Eye (tissue), 1 donor: ENCODE data around the gene GMPS.
"Not testable (repeated sequence)": the region's sequence is repeated elsewhere in the genome, so short reads cannot be mapped to it uniquely, and the experiment has no call there.

Experiments used
- DNase-seq: peaks from one replicate; pipeline ENCODE4 v3.0.0-alpha.2; 2015

GMPS gene

DNA sequence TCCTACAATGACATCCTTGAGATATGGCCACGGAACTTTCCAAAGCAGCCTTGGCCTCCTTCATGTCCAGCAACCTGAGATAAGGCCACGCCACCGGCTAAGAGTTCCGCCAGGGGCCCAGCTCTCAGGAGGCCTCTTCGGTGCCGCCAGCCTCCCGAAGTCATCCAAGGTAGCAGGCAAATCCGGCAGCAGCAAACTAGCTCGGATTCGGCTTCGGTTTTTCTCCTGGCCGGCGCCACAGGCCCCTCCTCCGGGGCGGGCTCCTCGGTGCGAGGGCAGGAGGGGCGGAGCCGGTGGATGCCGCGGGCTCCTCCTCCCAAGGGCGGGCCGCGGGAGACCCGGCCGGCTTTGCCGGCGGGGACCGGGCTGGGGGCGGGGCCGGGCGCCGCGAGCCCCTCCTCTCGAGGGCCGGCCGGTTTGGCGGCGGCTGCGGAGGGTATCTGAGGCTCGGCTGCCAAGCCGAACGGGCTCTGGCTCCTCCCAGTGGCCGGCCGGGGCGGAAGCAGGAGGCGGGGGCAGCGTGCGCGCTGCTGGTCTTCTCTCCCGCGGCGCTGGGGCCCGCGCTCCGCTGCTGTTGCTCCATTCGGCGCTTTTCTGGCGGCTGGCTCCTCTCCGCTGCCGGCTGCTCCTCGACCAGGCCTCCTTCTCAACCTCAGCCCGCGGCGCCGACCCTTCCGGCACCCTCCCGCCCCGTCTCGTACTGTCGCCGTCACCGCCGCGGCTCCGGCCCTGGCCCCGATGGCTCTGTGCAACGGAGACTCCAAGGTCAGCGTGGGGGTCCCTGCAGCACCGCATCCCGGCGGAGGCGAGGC lies at the start of gene GMPS:
GMPS (plus strand) TSS at position 518 of the 812 bp plus-strand sequence; CDS start at position 739, 221 bp downstream.
- peak; percentile 97 for DNase-seq

- DNase-seq = not testable (repeated sequence)
Measured at GRCh38 chr3:155828490-155829098, 41.9 kb upstream of the GMPS start.

DNA sequence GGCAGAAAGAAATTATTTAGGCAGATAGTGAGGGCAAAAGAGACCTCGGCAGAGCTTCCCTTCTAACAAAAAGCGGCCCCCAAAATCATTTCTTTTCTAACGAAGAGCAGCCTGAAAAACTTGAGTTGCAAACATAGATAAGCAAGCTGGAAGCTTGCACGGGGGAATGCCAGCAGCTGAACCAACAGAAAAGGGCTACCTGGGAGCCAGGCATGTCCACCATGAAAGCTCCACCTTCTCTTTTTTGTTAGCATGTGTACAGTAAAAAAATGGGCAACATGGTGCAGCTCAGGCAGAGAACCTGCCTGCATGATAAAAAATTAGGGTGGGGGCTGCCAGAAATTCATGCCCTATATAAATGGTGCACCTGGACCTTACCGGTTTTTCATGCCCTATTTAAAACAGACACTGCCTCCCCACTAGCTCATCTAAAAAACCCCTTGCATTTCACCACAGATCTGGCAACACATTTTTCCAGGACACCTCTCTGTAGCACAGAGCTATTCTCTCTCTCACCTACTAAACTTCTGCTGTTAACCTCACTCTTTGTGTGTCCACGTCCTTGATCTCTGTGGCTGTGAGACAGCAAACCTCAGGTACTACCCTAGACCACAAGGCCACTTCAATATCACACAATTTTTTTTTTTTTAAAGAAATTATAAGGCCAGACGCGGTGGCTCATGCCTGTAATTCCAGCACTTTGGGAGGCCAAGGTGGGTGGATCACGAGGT lies 34.9 kb upstream of the GMPS start:
- no peak for DNase-seq

DNA sequence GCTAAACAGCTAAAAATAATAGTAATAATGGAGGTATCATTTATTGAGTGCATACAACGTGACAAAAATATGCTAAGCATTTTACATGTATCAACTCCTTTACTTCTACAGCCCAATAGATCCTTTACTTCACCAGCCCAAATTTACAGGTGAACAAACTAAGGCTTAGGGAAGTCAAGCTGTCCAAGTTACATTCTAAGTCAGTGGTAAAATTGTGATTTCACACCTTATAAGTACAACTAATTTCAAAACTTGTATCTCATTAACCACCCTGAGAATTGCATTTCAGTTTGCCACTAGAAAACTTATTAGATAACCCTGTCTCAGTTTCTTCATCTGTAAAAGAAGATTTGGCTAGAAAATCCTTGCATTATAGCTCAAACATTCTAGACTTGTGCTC lies 26.9 kb upstream of the GMPS start:
- no peak for DNase-seq

DNA sequence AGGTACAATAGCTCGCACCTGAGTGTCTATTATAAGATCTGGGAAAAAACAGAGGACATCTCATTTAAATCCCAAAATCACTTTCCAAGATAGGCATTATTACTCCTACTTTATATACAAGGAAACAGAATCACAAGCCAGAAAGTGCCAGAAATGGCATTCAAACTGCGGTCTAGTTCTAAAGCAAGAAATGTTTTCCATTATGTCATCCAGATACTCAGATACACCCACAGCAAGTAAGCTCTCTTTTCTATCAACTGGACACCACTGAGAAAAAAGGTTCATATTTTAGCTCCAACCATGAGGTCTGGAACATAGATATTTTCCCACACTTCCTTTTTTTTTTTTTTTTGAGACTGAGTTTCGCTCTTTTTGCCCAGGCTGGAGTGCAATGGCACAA lies 24.3 kb upstream of the GMPS start:
- no peak for DNase-seq

DNA sequence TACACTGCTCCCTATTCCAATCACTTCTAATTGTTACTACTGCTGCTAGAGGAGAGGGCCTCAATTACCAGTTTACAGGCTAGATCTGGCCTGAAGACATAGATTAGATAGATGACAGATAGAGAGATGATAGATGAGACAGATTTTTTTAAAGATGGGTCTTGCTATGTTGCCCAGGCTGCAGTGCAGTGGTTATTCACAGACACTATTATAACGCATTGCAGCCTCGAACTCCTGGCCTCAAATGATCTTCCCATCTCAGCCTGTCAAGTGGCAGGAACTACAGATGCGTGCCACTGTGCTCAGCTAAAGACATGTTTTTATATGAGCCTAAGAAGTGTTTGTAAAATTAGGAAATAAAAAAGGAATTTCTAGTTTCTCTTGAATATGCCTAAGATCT lies 22.5 kb upstream of the GMPS start:
- DNase-seq = no peak

GRCh38 chr3:155849404-155849803 lies 21.0 kb upstream of the GMPS start:
- DNase-seq = not testable (repeated sequence)

GRCh38 chr3:155852341-155852740 lies 18.1 kb upstream of the GMPS start:
- DNase-seq = no peak

GRCh38 chr3:155853214-155854140 lies 17.0 kb upstream of the GMPS start:
- DNase-seq = no peak

GRCh38 chr3:155854141-155854940 lies 16.1 kb upstream of the GMPS start, which contains the start of gene SLC33A1:
TSS of gene SLC33A1 (minus strand) at chr3:155854427. CDS start at chr3:155853997, 430 bp downstream.
- peak; percentile 100 for DNase-seq

GRCh38 chr3:155859859-155860258 lies 10.6 kb upstream of the GMPS start:
- no peak for DNase-seq

GRCh38 chr3:155860424-155860823 lies 10.0 kb upstream of the GMPS start:
- DNase-seq = not testable (repeated sequence)

DNA sequence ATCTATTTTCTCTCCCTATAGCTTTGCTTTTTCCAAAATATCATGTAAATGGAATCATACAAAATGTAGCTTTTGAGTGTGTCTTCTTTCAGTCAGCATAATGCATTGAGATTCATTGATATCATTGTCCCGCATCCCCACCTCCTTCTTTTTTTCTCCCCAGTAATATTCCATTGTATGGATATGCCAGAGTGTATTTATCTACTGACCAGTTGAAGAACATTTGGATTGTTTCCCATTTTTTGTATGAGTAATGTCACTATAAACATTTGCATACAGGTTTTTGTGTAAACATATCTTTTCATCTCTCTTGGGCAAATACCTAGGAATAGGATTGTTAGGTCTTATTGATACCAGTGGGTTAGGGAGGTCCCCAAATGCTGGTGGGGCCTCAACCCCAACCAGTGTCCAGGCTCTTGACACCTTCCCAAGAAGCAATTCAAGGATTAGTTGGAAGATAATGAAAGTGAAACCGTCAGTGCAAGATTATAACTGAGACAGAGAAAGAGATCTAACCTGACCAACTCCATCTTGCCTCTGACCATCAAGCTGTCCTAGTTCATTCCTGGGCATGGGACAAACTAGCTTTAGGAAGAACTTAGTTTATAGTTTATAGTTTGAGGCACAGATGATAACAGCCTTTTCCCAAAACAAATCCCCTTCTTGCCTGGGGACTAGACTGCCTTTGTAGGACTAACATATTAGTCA lies 8.8 kb upstream of the GMPS start:
- DNase-seq = no peak

GRCh38 chr3:155862290-155862982 lies 8.0 kb upstream of the GMPS start:
- DNase-seq = not testable (repeated sequence)

GRCh38 chr3:155863072-155863784 lies 7.2 kb upstream of the GMPS start:
- DNase-seq = no peak

DNA sequence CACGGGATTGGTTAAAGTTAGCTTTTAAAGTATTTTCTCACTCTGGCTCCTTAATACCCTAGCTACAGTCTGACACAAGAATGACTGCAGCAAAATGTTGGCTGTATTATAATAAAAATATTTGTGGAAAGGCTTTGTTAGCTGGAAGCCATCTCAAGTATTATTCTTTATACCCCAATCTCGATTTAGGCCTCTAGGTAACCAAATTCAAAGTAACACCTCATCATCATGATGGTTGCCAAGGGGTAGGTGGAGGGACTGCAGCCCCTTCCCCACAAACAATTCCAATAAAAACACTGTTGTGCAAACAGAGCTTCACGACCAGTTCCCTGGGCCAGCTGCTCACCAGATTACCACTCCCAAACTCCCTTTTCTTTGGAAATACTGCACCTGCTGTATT lies 759 bp upstream of the GMPS start:
- DNase-seq = no peak

DNA sequence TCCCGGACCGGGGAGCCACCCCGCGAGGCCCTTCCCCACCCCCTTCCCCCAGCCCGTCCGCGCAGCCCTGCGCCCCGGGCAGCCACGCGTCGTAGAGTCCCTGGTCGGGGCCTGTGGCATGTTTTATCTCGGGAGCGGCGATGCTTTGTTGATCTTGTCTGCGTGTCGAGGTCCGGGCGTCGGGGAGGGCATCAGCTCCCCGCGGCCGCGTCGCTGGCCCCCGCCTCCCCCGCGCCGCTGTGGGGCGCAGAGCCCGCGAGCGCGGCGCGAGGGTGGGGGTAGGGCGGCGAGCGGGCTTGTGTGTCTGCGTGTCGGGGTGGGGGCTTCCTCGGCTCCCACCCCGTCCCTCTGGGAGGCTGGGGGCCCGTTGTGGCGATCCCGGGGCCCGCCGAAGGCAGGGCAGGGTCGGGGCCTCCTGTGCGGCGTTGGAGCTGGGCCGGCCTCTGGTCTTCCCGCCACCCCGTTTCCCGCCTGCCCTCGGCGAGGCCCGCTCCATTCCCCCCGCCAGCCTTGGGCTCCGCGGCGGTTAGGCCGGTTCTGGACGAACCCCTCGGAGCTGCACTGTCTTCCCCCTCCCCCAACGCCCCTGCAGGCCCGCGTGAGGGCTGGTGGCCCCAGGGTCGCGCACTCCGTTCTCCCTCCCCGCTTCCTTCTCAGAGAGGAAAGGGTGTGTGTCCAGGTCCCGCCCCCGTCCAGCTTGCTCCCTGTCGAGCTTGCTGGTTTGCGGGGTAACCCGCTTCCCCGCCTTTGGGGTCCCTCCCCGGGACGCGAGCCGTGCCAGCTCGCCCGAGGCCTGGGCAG lies 695 bp downstream of the GMPS start:
- peak; percentile 78 for DNase-seq

DNA sequence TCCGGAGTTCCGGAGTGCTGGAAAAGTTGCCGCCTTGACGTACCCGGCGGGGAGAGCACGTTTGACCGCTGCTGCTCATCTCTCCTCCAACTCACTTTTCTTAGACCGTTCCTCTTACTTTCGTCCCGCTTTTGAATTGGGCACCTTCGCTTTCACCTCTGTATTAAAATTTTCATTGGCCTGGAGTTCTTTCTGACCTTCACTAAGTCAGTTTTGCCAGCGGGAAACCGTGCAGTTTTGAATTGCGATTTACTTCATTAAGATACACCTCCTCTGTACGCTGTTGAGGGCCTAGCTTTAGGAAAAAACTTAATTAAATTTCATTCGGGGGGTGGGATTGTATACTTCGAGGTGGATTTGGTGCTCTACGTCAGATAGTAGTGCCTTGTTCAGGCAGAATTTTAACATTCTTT lies 1.3 kb downstream of the GMPS start:
- DNase-seq = no peak
